NCI-H460 (cell line): ENCODE measurements around the gene USP17L30. TPM values are rescaled to one million over a fixed set of nuclear protein-coding genes. Genes with fewer than 3 reads are reported as not detected.
"Not testable (repeated sequence)": the region's sequence is repeated elsewhere in the genome, so short reads cannot be mapped to it uniquely, and the experiment has no call there.

Experiments used
- DNase-seq: peaks from one replicate; pipeline ENCODE4 v3.0.0-alpha.2; 2016; ENCODE audit warnings: low read depth; ENCODE audit errors: extremely low read depth
- polyA plus RNA-seq: library from polyadenylated mRNA; depleted of rRNA; stranded (reverse); fragments of >200 nt; gene quantifications from 2 replicates; pipeline ENCODE4 v1.2.3, GENCODE V29; 2014; cell fraction: nucleus; rRNA removed
- small RNA-seq, 2 experiments: library from RNA; depleted of rRNA; stranded (forward); fragments of <200 nt; gene quantifications; one replicate each; pipeline ENCODE3, GENCODE V24; 2014
- total RNA-seq: library from RNA; depleted of rRNA; stranded (reverse); fragments of >200 nt; shearing (Covaris generic); gene quantifications from 2 replicates; pipeline ENCODE4 v1.2.3, GENCODE V29; 2014; rRNA removed

USP17L30 gene
- not detected in 2 replicates for total RNA-seq
- polyA plus RNA-seq = not detected in 2 replicates

GRCh38 chr4:9362829-9363228 lies at the start of gene USP17L30:
Gene USP17L30, plus strand, starts transcription at chr4:9363129. Its CDS starts 0 bp downstream, at chr4:9363129.
- DNase-seq = not testable (repeated sequence)

- not testable (repeated sequence) for DNase-seq
Observed at GRCh38 chr4:9324191-9324590, 38.7 kb upstream of the USP17L30 start.

GRCh38 chr4:9324865-9325264 lies 38.1 kb upstream of the USP17L30 start, which contains the start of gene USP17L24:
Gene USP17L24, plus strand, starts transcription at chr4:9325165. Its CDS starts 0 bp downstream, at chr4:9325165.
- not testable (repeated sequence) for DNase-seq

- DNase-seq = not testable (repeated sequence)
Observed at GRCh38 chr4:9329611-9330010, 33.3 kb upstream of the USP17L30 start, which contains the start of gene USP17L25. Gene USP17L25, plus strand, starts transcription at chr4:9329911. Its CDS starts 0 bp downstream, at chr4:9329911.

- not testable (repeated sequence) for DNase-seq
Observed at GRCh38 chr4:9334358-9334757, 28.6 kb upstream of the USP17L30 start, which contains the start of gene USP17L26. Gene USP17L26, plus strand, starts transcription at chr4:9334658. Its CDS starts 0 bp downstream, at chr4:9334658.

GRCh38 chr4:9339103-9339502 lies 23.8 kb upstream of the USP17L30 start, which contains the start of gene USP17L5:
Gene USP17L5, plus strand, starts transcription at chr4:9339403. Its CDS starts 0 bp downstream, at chr4:9339403.
- not testable (repeated sequence) for DNase-seq

- not testable (repeated sequence) for DNase-seq
Observed at GRCh38 chr4:9343848-9344247, 19.1 kb upstream of the USP17L30 start, which contains the start of gene USP17L27. Gene USP17L27, plus strand, starts transcription at chr4:9344148. Its CDS starts 0 bp downstream, at chr4:9344148.

- not testable (repeated sequence) for DNase-seq
Observed at GRCh38 chr4:9348593-9348992, 14.3 kb upstream of the USP17L30 start, which contains the start of gene USP17L28. Gene USP17L28, plus strand, starts transcription at chr4:9348893. Its CDS starts 0 bp downstream, at chr4:9348893.

GRCh38 chr4:9350866-9351265 lies 12.1 kb upstream of the USP17L30 start:
- not testable (repeated sequence) for DNase-seq

GRCh38 chr4:9353338-9353737 lies 9.6 kb upstream of the USP17L30 start, which contains the start of gene USP17L29:
Gene USP17L29, plus strand, starts transcription at chr4:9353638. Its CDS starts 0 bp downstream, at chr4:9353638.
- not testable (repeated sequence) for DNase-seq

GRCh38 chr4:9379881-9380280 lies 17.0 kb downstream of the USP17L30 start:
- not testable (repeated sequence) for DNase-seq

GRCh38 chr4:9381012-9381534 lies 18.1 kb downstream of the USP17L30 start:
- DNase-seq = not testable (repeated sequence)

GRCh38 chr4:9384126-9384525 lies 21.2 kb downstream of the USP17L30 start:
- no peak for DNase-seq

GRCh38 chr4:9389001-9389400 lies 26.1 kb downstream of the USP17L30 start:
- DNase-seq = not testable (repeated sequence)

- not testable (repeated sequence) for DNase-seq
Observed at GRCh38 chr4:9405774-9406173, 42.8 kb downstream of the USP17L30 start.

- not testable (repeated sequence) for DNase-seq
Observed at GRCh38 chr4:9406491-9406890, 43.6 kb downstream of the USP17L30 start.

- DNase-seq = no peak
Observed at GRCh38 chr4:9409793-9410192, 46.9 kb downstream of the USP17L30 start.

Small RNAs within 50 kb of the gene (small RNA-seq; reads per million reads assigned to genes)
- gene RNA5SP153 = 0 reads per million in 2 experiments

Other genes starting within 250 kb of the USP17L30 start
- not detected in 2 replicates for gene FAM90A26, start 192.7 kb upstream of the USP17L30 start, total RNA-seq
- gene USP17L10, start 152.5 kb upstream of the USP17L30 start, total RNA-seq = not detected in 2 replicates
- gene USP17L11, start 147.7 kb upstream of the USP17L30 start, total RNA-seq = not detected in 2 replicates
- gene USP17L12, start 143.0 kb upstream of the USP17L30 start, total RNA-seq = not detected in 2 replicates
- not detected in 2 replicates for gene USP17L13, start 138.2 kb upstream of the USP17L30 start, total RNA-seq
- 0.05 TPM in 1 of 2 replicates, not detected in the other for gene USP17L15, start 128.7 kb upstream of the USP17L30 start, total RNA-seq
- not detected in 2 replicates for gene USP17L17, start 119.2 kb upstream of the USP17L30 start, total RNA-seq
- not detected in 2 replicates for gene USP17L18, start 114.5 kb upstream of the USP17L30 start, total RNA-seq
- not detected in 2 replicates for gene USP17L19, start 109.8 kb upstream of the USP17L30 start, total RNA-seq
- gene USP17L20, start 105.0 kb upstream of the USP17L30 start, total RNA-seq = not detected in 2 replicates
- gene USP17L21, start 100.3 kb upstream of the USP17L30 start, total RNA-seq = not detected in 2 replicates
- not detected in 2 replicates for gene USP17L22, start 95.5 kb upstream of the USP17L30 start, total RNA-seq
- gene USP17L24, start 38.0 kb upstream of the USP17L30 start, total RNA-seq = not detected in 2 replicates
- gene USP17L25, start 33.2 kb upstream of the USP17L30 start, total RNA-seq = not detected in 2 replicates
- gene USP17L26, start 28.5 kb upstream of the USP17L30 start, total RNA-seq = not detected in 2 replicates
- not detected in 2 replicates for gene USP17L5, start 23.7 kb upstream of the USP17L30 start, total RNA-seq
- gene USP17L27, start 19.0 kb upstream of the USP17L30 start, total RNA-seq = not detected in 2 replicates
- not detected in 2 replicates for gene USP17L28, start 14.2 kb upstream of the USP17L30 start, total RNA-seq
- gene USP17L29, start 9.5 kb upstream of the USP17L30 start, total RNA-seq = not detected in 2 replicates
- not detected in 2 replicates for gene DEFB131A, start 81.3 kb downstream of the USP17L30 start, total RNA-seq